OCI-LY7 (cell line): ENCODE measurements around the gene KIAA1328.

Experiments
- EZH2phosphoT487 ChIP-seq: fragments of 200-600 bp; sonication (generic); IDR thresholded peaks from 2 replicates; pipeline ENCODE4 v1.6.1; 2018; ENCODE audit warnings: low read depth, borderline replicate concordance, mild to moderate bottlenecking, mixed run types, antibody characterized with exemption, low read length, moderate library complexity, mixed read lengths
- TF ChIP-seq, protein P1 (sequence below): fragments of 200-600 bp; sonication (generic); conservative IDR thresholded peaks from 2 replicates; pipeline ENCODE4 v1.5.1; 2014; ENCODE audit warnings: mild to moderate bottlenecking, antibody characterized with exemption, low read length, moderate library complexity, mixed read lengths

DNA sequence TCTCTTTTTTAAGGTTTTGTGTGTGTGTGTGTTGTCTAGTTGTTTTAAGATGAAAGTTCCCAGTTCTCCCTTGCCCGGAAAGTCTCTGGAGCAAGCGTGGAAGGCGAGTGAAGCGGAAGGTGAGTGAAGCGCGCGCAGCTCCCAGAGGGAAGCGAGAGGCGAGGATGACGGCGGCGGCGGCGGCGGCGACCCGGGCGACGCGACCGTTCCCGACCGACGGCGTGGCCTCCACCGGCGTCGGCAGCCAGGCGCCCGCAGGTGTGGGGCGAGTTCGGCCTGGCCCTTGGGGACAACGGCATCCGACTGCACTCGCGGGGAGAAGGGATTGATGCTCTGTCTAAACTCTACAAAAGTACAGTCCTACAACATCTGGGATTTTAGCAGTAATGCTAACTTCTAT is 414.8 kb downstream of the KIAA1328 start:
- TF ChIP-seq, protein P1, sequence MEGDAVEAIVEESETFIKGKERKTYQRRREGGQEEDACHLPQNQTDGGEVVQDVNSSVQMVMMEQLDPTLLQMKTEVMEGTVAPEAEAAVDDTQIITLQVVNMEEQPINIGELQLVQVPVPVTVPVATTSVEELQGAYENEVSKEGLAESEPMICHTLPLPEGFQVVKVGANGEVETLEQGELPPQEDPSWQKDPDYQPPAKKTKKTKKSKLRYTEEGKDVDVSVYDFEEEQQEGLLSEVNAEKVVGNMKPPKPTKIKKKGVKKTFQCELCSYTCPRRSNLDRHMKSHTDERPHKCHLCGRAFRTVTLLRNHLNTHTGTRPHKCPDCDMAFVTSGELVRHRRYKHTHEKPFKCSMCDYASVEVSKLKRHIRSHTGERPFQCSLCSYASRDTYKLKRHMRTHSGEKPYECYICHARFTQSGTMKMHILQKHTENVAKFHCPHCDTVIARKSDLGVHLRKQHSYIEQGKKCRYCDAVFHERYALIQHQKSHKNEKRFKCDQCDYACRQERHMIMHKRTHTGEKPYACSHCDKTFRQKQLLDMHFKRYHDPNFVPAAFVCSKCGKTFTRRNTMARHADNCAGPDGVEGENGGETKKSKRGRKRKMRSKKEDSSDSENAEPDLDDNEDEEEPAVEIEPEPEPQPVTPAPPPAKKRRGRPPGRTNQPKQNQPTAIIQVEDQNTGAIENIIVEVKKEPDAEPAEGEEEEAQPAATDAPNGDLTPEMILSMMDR: no peak
- no peak for TF ChIP-seq EZH2phosphoT487
